HL-60/S4 (cell line): ENCODE measurements around the gene PCDHGA5.
"Not testable (repeated sequence)": the region's sequence is repeated elsewhere in the genome, so short reads cannot be mapped to it uniquely, and the experiment has no call there.

ENCODE experiments used
- in situ Hi-C: fragments of 300-500 bp; cut with MboI; formaldehyde crosslinking; loops from 2 replicates; pipeline ENCODE4 v1.14.3; 2022; ENCODE audit warnings: low sequenced_read_pairs

PCDHGA5 gene

GRCh38 chr5:141363952-141364660 is at the start of gene PCDHGA5:
Gene PCDHGA5 (plus strand): TSS chr5:141364162. CDS start chr5:141364331, 169 bp downstream.
- in situ Hi-C loops: no loop called here

GRCh38 chr5:141316963-141317362 is 47.0 kb upstream of the PCDHGA5 start:
- in situ Hi-C loops: not testable (repeated sequence)

GRCh38 chr5:141319202-141319601 is 44.8 kb upstream of the PCDHGA5 start:
- in situ Hi-C loops: no loop called here

- in situ Hi-C loops: no loop called here
Measured at GRCh38 chr5:141319699-141320098, 44.3 kb upstream of the PCDHGA5 start.

- in situ Hi-C loops: no loop called here
Measured at GRCh38 chr5:141320225-141321169, 43.5 kb upstream of the PCDHGA5 start, which contains the start of gene TAF7. Gene TAF7 (minus strand): TSS chr5:141320784. CDS start chr5:141320044, 740 bp downstream.

- in situ Hi-C loops: no loop called here
Measured at GRCh38 chr5:141322261-141322660, 41.7 kb upstream of the PCDHGA5 start.

- in situ Hi-C loops: no loop called here
Measured at GRCh38 chr5:141326088-141326854, 37.7 kb upstream of the PCDHGA5 start.

GRCh38 chr5:141328231-141328630 is 35.7 kb upstream of the PCDHGA5 start:
- in situ Hi-C loops: no loop called here

GRCh38 chr5:141330299-141331080 is 33.5 kb upstream of the PCDHGA5 start, which contains the start of gene PCDHGA1:
Gene PCDHGA1 (plus strand): TSS chr5:141330514.
- in situ Hi-C loops: no loop called here

GRCh38 chr5:141332571-141332970 is 31.4 kb upstream of the PCDHGA5 start:
- in situ Hi-C loops: not testable (repeated sequence)

- in situ Hi-C loops: no loop called here
Measured at GRCh38 chr5:141338538-141339306, 25.2 kb upstream of the PCDHGA5 start, which contains the start of gene PCDHGA2. Gene PCDHGA2 (plus strand): TSS chr5:141338760.

- in situ Hi-C loops: not testable (repeated sequence)
Measured at GRCh38 chr5:141340781-141341354, 23.1 kb upstream of the PCDHGA5 start.

GRCh38 chr5:141342773-141343172 is 21.2 kb upstream of the PCDHGA5 start:
- in situ Hi-C loops: no loop called here

GRCh38 chr5:141343242-141343952 is 20.6 kb upstream of the PCDHGA5 start, which contains the start of gene PCDHGA3:
Gene PCDHGA3 (plus strand): TSS chr5:141343829. CDS start chr5:141344034, 205 bp downstream.
- in situ Hi-C loops: no loop called here

- in situ Hi-C loops: no loop called here
Measured at GRCh38 chr5:141343953-141344463, 20.0 kb upstream of the PCDHGA5 start.

- in situ Hi-C loops: no loop called here
Measured at GRCh38 chr5:141345327-141345726, 18.6 kb upstream of the PCDHGA5 start.

- in situ Hi-C loops: not testable (repeated sequence)
Measured at GRCh38 chr5:141346017-141346416, 17.9 kb upstream of the PCDHGA5 start.
